ENCODE data around the gene GULP1.

GULP1 gene

DNA sequence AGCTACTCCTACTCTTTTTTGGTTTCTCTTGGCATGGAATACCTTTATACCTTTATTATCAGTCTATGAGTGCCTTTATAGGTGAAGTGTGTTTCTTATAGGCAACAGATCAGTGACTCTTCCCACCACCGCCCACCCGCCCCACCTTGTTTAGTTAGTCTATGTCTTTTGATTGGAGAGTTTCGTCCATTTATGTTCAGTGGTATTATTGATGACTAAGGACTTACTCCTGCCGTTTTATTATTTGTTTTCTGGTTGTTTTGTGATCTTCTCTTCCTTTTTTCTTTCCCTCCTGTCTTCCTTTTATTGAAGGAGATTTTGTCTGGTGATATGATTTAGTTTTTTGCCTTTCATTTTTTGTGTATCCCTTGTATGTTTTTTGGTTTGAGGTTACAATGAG, 179.5 kb downstream of the GULP1 start:
- DNase-seq (ENCODE audit: low read depth in 2 of 2), result no peak

- no peak for DNase-seq (ENCODE audit: low read depth in 2 of 2)
Observed at GRCh38 chr2:188473306-188473705, 181.6 kb downstream of the GULP1 start.

- DNase-seq (ENCODE audit: low read depth in 2 of 2), result no peak
Observed at GRCh38 chr2:188474316-188474715, 182.6 kb downstream of the GULP1 start.

GRCh38 chr2:188475945-188476344, 184.3 kb downstream of the GULP1 start:
- no peak for DNase-seq (ENCODE audit: low read depth in 2 of 2)

- DNase-seq (ENCODE audit: low read depth in 2 of 2), result no peak
Observed at GRCh38 chr2:188477564-188478103, 186.0 kb downstream of the GULP1 start.

- no peak for DNase-seq (ENCODE audit: low read depth in 2 of 2)
Observed at GRCh38 chr2:188478724-188479123, 187.1 kb downstream of the GULP1 start.

- DNase-seq (ENCODE audit: low read depth in 2 of 2), result no peak
Observed at GRCh38 chr2:188481474-188481873, 189.8 kb downstream of the GULP1 start.

DNA sequence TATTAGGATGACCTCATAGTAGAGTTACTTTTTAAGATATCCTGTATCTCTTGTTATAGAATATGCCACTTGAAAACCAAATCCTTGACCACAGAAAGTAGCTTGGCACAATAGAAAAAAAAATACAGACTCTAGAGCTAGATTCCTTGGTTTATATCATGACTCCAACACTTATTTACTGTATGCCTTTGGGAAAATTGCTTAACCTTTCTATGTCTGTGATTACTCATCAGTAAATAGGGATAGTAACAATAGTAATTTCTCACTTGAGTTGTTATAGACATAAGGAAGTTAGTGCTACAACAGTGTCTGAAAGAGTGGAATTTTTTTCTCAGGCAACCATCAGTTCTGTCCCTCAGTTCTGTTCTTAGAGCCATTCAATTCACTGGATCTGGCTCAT, 193.8 kb downstream of the GULP1 start:
- no peak for DNase-seq (ENCODE audit: low read depth in 2 of 2)

- no peak for DNase-seq (ENCODE audit: low read depth in 2 of 2)
Observed at GRCh38 chr2:188492751-188493150, 201.1 kb downstream of the GULP1 start.

- DNase-seq (ENCODE audit: low read depth in 2 of 2), result no peak
Observed at GRCh38 chr2:188494906-188495305, 203.2 kb downstream of the GULP1 start.

- no peak for DNase-seq (ENCODE audit: low read depth in 2 of 2)
Observed at GRCh38 chr2:188495969-188496431, 204.3 kb downstream of the GULP1 start.

GRCh38 chr2:188497726-188498125, 206.1 kb downstream of the GULP1 start:
- no peak for DNase-seq (ENCODE audit: low read depth in 2 of 2)

DNA sequence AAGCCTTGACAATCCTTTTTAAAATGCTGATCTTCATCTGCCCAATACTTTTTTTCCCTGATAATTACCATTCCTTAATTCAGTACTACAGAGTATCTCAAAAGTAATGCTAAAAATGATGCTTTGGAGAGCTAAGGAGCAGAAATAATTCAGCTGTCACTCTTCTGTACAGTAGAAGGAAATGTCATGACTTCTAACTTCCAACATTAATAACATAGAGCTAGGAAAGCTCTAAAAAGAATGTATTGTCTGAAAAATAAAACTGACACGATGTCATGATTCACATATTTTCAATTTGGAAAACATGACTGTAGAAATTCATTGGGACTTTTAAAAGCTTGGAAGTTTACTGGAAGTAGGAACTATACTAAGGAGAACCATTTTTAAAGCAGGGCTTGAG, 212.3 kb downstream of the GULP1 start:
- DNase-seq (ENCODE audit: low read depth in 2 of 2), result no peak

- no peak for DNase-seq (ENCODE audit: low read depth in 2 of 2)
Observed at GRCh38 chr2:188506843-188507242, 215.2 kb downstream of the GULP1 start.

DNA sequence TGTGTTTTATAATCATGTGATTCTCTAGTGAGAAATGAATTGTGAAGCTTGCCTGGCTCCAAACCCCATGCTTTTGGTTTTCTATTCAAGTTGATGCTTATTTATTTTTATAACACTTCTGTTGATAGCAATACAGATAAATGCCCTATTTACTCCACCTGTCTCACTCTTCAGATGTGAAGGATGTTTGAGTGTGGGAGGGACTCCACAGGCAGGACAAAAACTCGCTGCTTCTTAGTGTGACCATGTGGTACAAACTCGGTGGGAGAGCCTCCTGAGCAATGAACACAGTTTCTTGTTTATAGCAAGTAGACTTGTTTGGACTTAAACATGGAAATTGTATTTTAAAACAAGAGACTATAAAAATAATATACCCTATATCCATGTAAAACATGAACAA, 219.7 kb downstream of the GULP1 start:
- DNase-seq (ENCODE audit: low read depth in 2 of 2), result no peak

DNA sequence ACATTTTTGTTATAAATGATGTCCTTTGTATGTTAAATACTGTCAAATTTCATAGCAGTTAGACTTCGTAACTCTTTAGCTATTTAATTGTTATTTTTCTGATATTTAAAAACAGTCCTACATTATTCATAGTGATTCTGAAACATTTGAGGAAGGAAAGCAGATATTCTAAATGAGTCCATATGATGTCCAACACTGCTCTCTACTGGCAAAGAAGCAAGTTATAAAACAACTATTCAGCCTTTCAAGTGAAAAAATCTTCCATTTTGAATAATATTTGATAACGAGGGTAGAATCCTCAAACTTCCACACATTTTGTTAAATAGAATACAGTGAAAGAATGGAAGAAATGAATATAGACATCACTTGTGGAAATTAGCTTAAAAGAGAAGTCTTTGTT, 220.8 kb downstream of the GULP1 start:
- no peak for DNase-seq (ENCODE audit: low read depth in 2 of 2)

- DNase-seq (ENCODE audit: low read depth in 2 of 2), result no peak
Observed at GRCh38 chr2:188515918-188516317, 224.2 kb downstream of the GULP1 start.

GRCh38 chr2:188517549-188518215, 226.0 kb downstream of the GULP1 start:
- no peak for DNase-seq (ENCODE audit: low read depth in 2 of 2)

- DNase-seq (ENCODE audit: low read depth in 2 of 2), result no peak
Observed at GRCh38 chr2:188518381-188518780, 226.7 kb downstream of the GULP1 start.

GRCh38 chr2:188519136-188519535, 227.5 kb downstream of the GULP1 start:
- DNase-seq (ENCODE audit: low read depth in 2 of 2), result no peak

DNA sequence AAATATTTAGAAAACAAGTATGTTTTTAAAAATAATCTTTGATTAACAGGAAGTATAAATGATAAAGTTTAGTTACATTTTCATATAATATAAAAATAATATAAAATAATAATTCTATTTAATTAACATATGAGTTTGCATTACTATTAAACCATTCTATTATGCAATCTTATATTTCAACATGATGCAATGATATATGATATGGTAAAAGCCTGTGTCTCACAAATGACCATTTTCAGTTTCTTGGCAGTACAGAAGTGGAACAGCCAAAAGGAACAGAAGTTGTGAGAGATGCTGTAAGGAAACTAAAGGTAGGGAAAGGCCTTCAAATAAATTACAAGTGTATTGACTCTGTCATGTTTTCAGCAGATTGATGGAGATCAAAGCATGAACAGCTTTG, 230.8 kb downstream of the GULP1 start:
- no peak for DNase-seq (ENCODE audit: low read depth in 2 of 2)

- no peak for DNase-seq (ENCODE audit: low read depth in 2 of 2)
Observed at GRCh38 chr2:188523919-188524318, 232.2 kb downstream of the GULP1 start.

DNA sequence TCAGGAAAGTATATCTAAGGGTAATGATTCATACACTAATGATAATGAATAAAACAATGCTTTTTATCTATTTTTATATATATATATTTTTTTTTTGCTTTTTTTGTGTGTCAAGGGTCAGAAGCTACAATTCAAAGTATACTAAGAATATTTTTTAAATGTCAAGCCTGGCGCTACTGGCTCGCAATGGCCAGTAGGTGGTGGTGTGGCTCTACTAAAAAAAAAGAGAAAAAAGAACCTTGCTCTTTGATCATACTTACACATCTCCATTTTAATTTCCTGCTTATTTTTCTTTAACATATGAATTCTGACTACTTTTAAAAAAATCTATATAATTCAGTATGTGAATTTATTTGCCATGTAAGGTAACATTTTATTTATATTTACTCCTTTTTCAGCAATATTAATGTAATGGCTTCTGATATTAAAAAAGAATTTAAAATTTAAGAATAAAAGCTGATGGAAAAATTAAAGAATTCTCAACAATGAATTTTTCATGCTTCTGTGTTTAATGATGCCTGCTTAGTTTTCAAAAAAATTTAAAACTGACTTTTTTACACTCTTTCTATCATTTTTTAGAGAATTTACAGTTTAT, 232.9 kb downstream of the GULP1 start:
- DNase-seq (ENCODE audit: low read depth in 2 of 2), result no peak

Measured in stimulated activated CD4-positive, alpha-beta T cell treated with anti-CD3 and anti-CD28 coated beads, Interleukin-12 subunit alpha, Interleukin-12 subunit beta, amount 100 ng/mL, for 24 hours (primary cell).